Stimulated activated CD4-positive, alpha-beta T cell treated with anti-CD3 and anti-CD28 coated beads, Interleukin-15, amount 100 ng/mL, for 1 hour (primary cell): ENCODE measurements around the gene ASCL2.

ENCODE experiments used
- DNase-seq, 2 donors: peaks; one replicate each; pipeline ENCODE4 v3.0.0-alpha.2; 2020; ENCODE audit warnings: low read depth in 1 of 2, low spot score in 1 of 2

Gene ASCL2

GRCh38 chr11:2263071-2263565, 7.3 kb downstream of the ASCL2 start:
- DNase-seq: no peak

GRCh38 chr11:2262301-2263070, 7.9 kb downstream of the ASCL2 start:
- DNase-seq: no peak

- no peak for DNase-seq
Measured at GRCh38 chr11:2261436-2262230, 8.8 kb downstream of the ASCL2 start.

GRCh38 chr11:2260491-2261364, 9.7 kb downstream of the ASCL2 start:
- no peak for DNase-seq

- no peak for DNase-seq
Measured at GRCh38 chr11:2259897-2260451, 10.4 kb downstream of the ASCL2 start.

GRCh38 chr11:2259466-2259830, 10.9 kb downstream of the ASCL2 start:
- no peak for DNase-seq

GRCh38 chr11:2258501-2259465, 11.6 kb downstream of the ASCL2 start:
- no peak for DNase-seq

GRCh38 chr11:2256951-2257700, 13.3 kb downstream of the ASCL2 start:
- DNase-seq: no peak

GRCh38 chr11:2256293-2256913, 14.0 kb downstream of the ASCL2 start:
- no peak for DNase-seq

- no peak for DNase-seq
Measured at GRCh38 chr11:2252018-2252417, 18.4 kb downstream of the ASCL2 start.

- no peak for DNase-seq
Measured at GRCh38 chr11:2251138-2251537, 19.2 kb downstream of the ASCL2 start.

GRCh38 chr11:2250485-2250884, 19.9 kb downstream of the ASCL2 start:
- DNase-seq: no peak

- DNase-seq: no peak
Measured at GRCh38 chr11:2250041-2250440, 20.3 kb downstream of the ASCL2 start.

GRCh38 chr11:2249189-2249916, 21.0 kb downstream of the ASCL2 start:
- no peak for DNase-seq

- DNase-seq: no peak
Measured at GRCh38 chr11:2248762-2249161, 21.6 kb downstream of the ASCL2 start.

GRCh38 chr11:2248242-2248641, 22.1 kb downstream of the ASCL2 start:
- DNase-seq: no peak

GRCh38 chr11:2247496-2247895, 22.9 kb downstream of the ASCL2 start:
- no peak for DNase-seq

- DNase-seq: no peak
Measured at GRCh38 chr11:2240834-2241233, 29.6 kb downstream of the ASCL2 start.
